Endometrial microvascular endothelial cells (primary cell): ENCODE results near the gene STK38L. TPM values are rescaled to one million over a fixed set of nuclear protein-coding genes. Genes with fewer than 3 reads are reported as not detected.

Experiments
- in situ Hi-C: cut with HindIII; loops from 2 replicates; pipeline ENCODE4 v1.10.0; 2017; ENCODE audit warnings: low sequenced_read_pairs, low pct_unique_long_range_greater_than_20kb; ENCODE audit errors: inconsistent ontology term
- total RNA-seq: library from RNA; depleted of rRNA; stranded (reverse); fragments of >200 nt; gene quantifications from one replicate; pipeline ENCODE4 v1.2.3, GENCODE V29; 2015; ENCODE audit errors: inconsistent ontology term

Gene STK38L
- total RNA-seq, 1 donor from 2014 or later: 20.3 TPM

GRCh38 chr12:27271206-27271605 lies 27.1 kb downstream of the STK38L start:
- in situ Hi-C loops: no loop called here

- in situ Hi-C loops: no loop called here
Observed at GRCh38 chr12:27272373-27273028, 28.4 kb downstream of the STK38L start.

DNA sequence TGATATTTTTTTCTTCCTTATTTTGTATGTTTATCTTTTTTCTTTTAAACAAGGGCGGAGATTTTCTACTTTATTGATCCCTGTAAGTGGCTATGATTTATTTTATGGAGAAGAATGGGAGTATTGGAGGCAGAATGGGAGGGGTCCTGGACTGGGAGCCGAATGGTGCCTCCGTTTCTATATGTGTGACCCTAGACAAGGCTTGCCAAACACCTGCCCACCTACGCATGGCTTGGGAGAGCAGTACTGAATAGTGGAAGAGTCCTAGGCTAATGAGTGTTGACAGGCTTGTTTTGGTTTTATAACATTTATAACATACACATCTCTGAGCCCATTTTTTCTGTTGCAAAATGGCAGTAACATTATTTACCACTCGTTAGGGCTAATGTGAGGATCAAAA lies 29.0 kb downstream of the STK38L start:
- in situ Hi-C loops: no loop called here

- in situ Hi-C loops: no loop called here
Observed at GRCh38 chr12:27274706-27275105, 30.6 kb downstream of the STK38L start.

GRCh38 chr12:27276275-27276674 lies 32.2 kb downstream of the STK38L start:
- in situ Hi-C loops: no loop called here

GRCh38 chr12:27277846-27278260 lies 33.8 kb downstream of the STK38L start:
- in situ Hi-C loops: no loop called here

DNA sequence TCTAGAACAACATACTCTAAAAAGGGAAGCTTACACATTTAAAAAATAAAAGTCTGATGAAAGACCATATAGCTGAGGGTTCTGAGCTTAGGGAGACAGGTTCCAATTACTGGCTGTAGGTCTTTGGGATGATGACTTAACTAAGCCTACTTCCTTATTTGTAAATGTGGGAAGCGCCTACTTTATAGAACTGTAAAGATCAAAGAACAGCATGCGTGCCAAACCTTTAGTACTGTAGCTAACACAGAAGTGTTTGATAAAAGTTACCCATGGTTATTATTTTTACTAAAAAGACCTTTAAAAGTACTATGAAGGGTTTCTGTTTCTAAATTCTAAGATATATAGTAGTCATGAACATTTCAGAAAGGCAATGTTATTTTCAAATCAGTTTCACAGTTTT lies 35.7 kb downstream of the STK38L start:
- in situ Hi-C loops: no loop called here

- in situ Hi-C loops: no loop called here
Observed at GRCh38 chr12:27280412-27280811, 36.3 kb downstream of the STK38L start.

DNA sequence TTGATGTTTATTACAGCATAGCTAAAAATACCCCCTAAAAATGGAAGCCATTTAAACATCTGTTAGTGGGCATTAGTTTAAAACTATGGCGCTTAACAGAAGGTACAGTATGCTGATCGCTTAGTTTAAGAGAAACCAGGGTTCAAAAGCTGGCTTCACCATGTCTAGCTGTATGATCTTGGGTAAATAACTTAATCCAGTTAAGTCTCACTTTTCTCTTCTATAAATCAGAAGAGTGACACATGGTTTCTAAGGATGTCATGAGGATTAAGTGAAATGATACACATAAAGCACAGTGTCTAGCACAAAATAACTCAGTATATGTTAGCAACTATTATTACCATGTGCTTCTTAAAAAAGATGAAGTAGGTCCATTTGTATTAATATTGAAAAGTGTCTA lies 38.7 kb downstream of the STK38L start:
- in situ Hi-C loops: no loop called here

DNA sequence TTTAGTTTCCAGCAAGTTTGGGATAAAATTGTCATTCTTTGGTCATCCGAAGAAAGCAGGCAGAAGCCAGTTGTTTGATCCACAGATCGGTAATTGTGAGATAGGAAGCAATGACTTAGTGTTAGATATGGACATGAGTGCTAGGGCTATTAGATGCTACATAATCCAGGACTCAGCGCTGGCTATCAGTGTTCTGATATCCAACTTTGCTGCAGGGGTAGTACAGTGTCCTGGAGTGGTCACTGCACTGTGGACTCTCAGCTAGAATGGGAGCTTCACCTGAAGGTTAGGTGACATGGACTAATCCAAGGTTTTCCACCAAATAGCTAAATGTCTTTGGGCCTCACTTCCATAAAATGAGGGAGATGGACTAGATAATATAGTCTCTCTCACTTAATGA lies 39.9 kb downstream of the STK38L start:
- in situ Hi-C loops: no loop called here

GRCh38 chr12:27284751-27285150 lies 40.7 kb downstream of the STK38L start:
- in situ Hi-C loops: no loop called here

- in situ Hi-C loops: no loop called here
Observed at GRCh38 chr12:27285403-27285802, 41.3 kb downstream of the STK38L start.

DNA sequence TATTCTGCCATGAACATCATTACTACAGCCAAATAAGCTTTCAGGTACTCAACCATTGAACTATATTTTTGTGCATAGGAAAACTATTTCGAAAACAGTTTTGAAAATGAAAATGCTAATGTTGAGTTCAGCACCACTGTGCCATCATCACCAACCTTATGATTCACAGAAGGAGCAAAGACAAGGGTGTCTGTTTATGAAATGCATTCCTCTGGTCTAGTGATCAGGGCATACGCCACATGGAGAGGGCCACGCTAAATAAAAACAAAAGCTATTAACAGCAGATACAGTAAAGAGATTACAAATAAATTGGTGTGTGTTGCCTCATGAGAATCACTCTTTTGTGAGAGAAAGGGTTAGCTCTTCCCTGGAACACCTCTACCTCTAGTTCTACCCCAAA lies 45.3 kb downstream of the STK38L start:
- in situ Hi-C loops: no loop called here

- in situ Hi-C loops: no loop called here
Observed at GRCh38 chr12:27290501-27291168, 46.5 kb downstream of the STK38L start.

DNA sequence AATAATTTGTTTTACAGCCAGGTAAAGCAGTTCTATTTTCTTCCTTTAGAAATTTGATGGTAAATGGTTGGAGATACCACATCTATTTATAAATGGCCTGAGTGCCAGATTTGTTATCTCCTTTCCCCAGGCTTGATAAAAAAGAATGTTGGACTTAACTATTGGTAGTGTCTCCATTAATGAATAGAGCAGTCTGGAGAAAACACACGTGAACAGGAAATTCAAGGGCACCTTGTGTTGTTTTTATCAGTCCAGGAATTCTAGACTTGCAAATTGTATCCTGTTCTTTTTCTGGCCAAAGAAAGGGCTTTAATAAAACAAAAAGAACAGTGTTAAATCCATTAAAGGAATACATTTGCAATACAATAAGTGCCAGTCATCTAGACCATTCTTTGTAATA lies 47.8 kb downstream of the STK38L start:
- in situ Hi-C loops: no loop called here

DNA sequence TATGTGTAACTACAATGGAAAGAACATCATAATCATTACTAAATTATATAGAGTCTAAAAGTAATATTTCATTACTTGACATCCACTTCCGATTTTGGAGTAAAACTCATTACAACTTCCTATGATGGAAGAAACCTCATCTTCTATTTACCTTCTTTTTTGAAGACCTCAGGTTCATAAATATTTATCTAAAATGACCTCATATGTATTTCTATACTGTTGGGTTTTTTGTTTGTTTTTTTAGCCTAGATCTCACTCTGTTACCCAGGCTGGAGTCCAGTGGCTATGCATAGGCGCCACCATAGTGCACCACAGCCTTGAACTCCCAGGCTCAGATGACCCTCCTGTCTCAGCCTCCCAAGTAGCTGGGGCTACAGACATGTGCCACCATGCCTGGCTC lies 48.6 kb downstream of the STK38L start:
- in situ Hi-C loops: no loop called here

- in situ Hi-C loops: no loop called here
Observed at GRCh38 chr12:27293463-27293862, 49.4 kb downstream of the STK38L start.

GRCh38 chr12:27296674-27297073 lies 52.6 kb downstream of the STK38L start:
- in situ Hi-C loops: no loop called here

GRCh38 chr12:27297566-27297965 lies 53.5 kb downstream of the STK38L start:
- in situ Hi-C loops: no loop called here

GRCh38 chr12:27299102-27299501 lies 55.0 kb downstream of the STK38L start:
- in situ Hi-C loops: no loop called here

- in situ Hi-C loops: loop anchor here (25.0 kb wide), 1 partner anchor 263 kb away; no protein-coding TSS in a partner anchor
Observed at GRCh38 chr12:27300226-27300625, 56.1 kb downstream of the STK38L start.
